HEK293T (cell line): ENCODE results near the gene USF2.
"Not testable (repeated sequence)": the region's sequence is repeated elsewhere in the genome, so short reads cannot be mapped to it uniquely, and the experiment has no call there.

ENCODE experiments used
- CTCF ChIA-PET: fragments of 350-600 bp; formaldehyde crosslinking; extraction: SDS; loops from one replicate; lab custom pipeline; 2021; ENCODE audit warnings: antibody characterized with exemption, inconsistent platforms; lab: Yijun Ruan, JAX
- POLR2A ChIA-PET: fragments of 350-600 bp; formaldehyde crosslinking; extraction: SDS; loops from one replicate; lab custom pipeline; 2020; ENCODE audit warnings: antibody characterized with exemption, inconsistent platforms; lab: Yijun Ruan, JAX
- DNase-seq: peaks from one replicate; pipeline ENCODE4 v3.0.0; 2012; ENCODE audit warnings: mixed read lengths; ENCODE audit errors: extremely low spot score
- ARNT ChIP-seq: fragments of 450-650 bp; IDR thresholded peaks from 2 replicates; pipeline ENCODE4 v1.6.1; 2017; ENCODE audit warnings: mild to moderate bottlenecking
- BHLHE40 ChIP-seq: fragments of 450-650 bp; IDR thresholded peaks from 2 replicates; pipeline ENCODE4 v1.6.1; 2016; ENCODE audit warnings: mild to moderate bottlenecking, moderate library complexity, borderline replicate concordance
- CTBP1 ChIP-seq: fragments of 450-650 bp; IDR thresholded peaks from 2 replicates; pipeline ENCODE4 v1.6.1; 2016; ENCODE audit warnings: borderline replicate concordance
- ELF4 ChIP-seq: fragments of 450-650 bp; IDR thresholded peaks from 2 replicates; pipeline ENCODE4 v1.6.1; 2017; ENCODE audit warnings: antibody characterized with exemption
- FOXA1 ChIP-seq: fragments of 450-650 bp; IDR thresholded peaks from 2 replicates; pipeline ENCODE4 v1.6.1; 2016; ENCODE audit warnings: mild to moderate bottlenecking
- FOXK2 ChIP-seq: fragments of 450-650 bp; IDR thresholded peaks from 2 replicates; pipeline ENCODE4 v1.6.1; 2016; ENCODE audit warnings: mild to moderate bottlenecking
- FOXM1 ChIP-seq: fragments of 450-650 bp; IDR thresholded peaks from 2 replicates; pipeline ENCODE4 v1.6.1; 2017; ENCODE audit warnings: mild to moderate bottlenecking, borderline replicate concordance
- HDGF ChIP-seq: fragments of 450-650 bp; IDR thresholded peaks from 2 replicates; pipeline ENCODE4 v1.6.1; 2017; ENCODE audit warnings: antibody characterized with exemption, borderline replicate concordance
- L3MBTL2 ChIP-seq: fragments of 450-650 bp; conservative IDR thresholded peaks from 2 replicates; pipeline ENCODE4 v1.6.1; 2016; ENCODE audit warnings: mild to moderate bottlenecking
- LEF1 ChIP-seq: fragments of 450-650 bp; IDR thresholded peaks from 2 replicates; pipeline ENCODE4 v1.6.1; 2017; ENCODE audit warnings: mild to moderate bottlenecking, borderline replicate concordance
- NFRKB ChIP-seq: fragments of 450-650 bp; IDR thresholded peaks from 2 replicates; pipeline ENCODE4 v1.6.1; 2016; ENCODE audit warnings: mild to moderate bottlenecking, moderate library complexity
- SP1 ChIP-seq: fragments of 450-650 bp; IDR thresholded peaks from 2 replicates; pipeline ENCODE4 v1.6.1; 2017
- SUZ12 ChIP-seq: fragments of 450-650 bp; IDR thresholded peaks from 2 replicates; pipeline ENCODE4 v1.6.1; 2016; ENCODE audit warnings: mild to moderate bottlenecking
- TARDBP ChIP-seq: fragments of 450-650 bp; IDR thresholded peaks from 2 replicates; pipeline ENCODE4 v1.6.1; 2016
- ZNF384 ChIP-seq: fragments of 450-650 bp; IDR thresholded peaks from 2 replicates; pipeline ENCODE4 v1.6.1; 2016
- TF ChIP-seq, protein P1 (sequence below): fragments of 450-650 bp; IDR thresholded peaks from 2 replicates; pipeline ENCODE4 v1.6.1; 2016

The USF2 gene

GRCh38 chr19:35229601-35230000 lies 39.2 kb upstream of the USF2 start:
- TF ChIP-seq FOXK2, result no peak
- TF ChIP-seq ELF4, result no peak
- no peak for TF ChIP-seq CTBP1
- no peak for TF ChIP-seq SUZ12
- no peak for TF ChIP-seq TARDBP
- TF ChIP-seq, protein P1, sequence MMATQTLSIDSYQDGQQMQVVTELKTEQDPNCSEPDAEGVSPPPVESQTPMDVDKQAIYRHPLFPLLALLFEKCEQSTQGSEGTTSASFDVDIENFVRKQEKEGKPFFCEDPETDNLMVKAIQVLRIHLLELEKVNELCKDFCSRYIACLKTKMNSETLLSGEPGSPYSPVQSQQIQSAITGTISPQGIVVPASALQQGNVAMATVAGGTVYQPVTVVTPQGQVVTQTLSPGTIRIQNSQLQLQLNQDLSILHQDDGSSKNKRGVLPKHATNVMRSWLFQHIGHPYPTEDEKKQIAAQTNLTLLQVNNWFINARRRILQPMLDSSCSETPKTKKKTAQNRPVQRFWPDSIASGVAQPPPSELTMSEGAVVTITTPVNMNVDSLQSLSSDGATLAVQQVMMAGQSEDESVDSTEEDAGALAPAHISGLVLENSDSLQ, result no peak
- no peak for TF ChIP-seq ZNF384
- TF ChIP-seq HDGF, result no peak
- TF ChIP-seq SP1, result no peak
- no peak for TF ChIP-seq LEF1
- no peak for TF ChIP-seq NFRKB
- TF ChIP-seq L3MBTL2, result no peak
- no peak for TF ChIP-seq BHLHE40
- TF ChIP-seq FOXM1, result no peak
- TF ChIP-seq ARNT, result no peak
- no peak for TF ChIP-seq FOXA1
- ChIA-PET CTCF (no interaction called here), POLR2A (no interaction called here)
- no peak for DNase-seq

- TF ChIP-seq LEF1 (no peak), FOXM1 (no peak), L3MBTL2 (no peak), SP1 (no peak), CTBP1 (no peak), ZNF384 (no peak), HDGF (no peak), BHLHE40 (no peak), TARDBP (no peak), ELF4 (no peak), ARNT (no peak), FOXK2 (no peak), NFRKB (no peak), SUZ12 (no peak), FOXA1 (no peak)
- TF ChIP-seq, protein P1, result no peak
- POLR2A ChIA-PET, result no interaction called here
- CTCF ChIA-PET, result no interaction called here
- no peak for DNase-seq
Measured at GRCh38 chr19:35231956-35232645, 36.7 kb upstream of the USF2 start.

- TF ChIP-seq ARNT, result no peak
- no peak for TF ChIP-seq LEF1
- TF ChIP-seq, protein P1, result no peak
- TF ChIP-seq ELF4, result no peak
- no peak for TF ChIP-seq FOXM1
- ChIA-PET CTCF (no interaction called here), POLR2A (no interaction called here)
- no peak for DNase-seq
Measured at GRCh38 chr19:35232912-35233311, 35.9 kb upstream of the USF2 start.

- DNase-seq, result no peak
- CTCF ChIA-PET, result no interaction called here
Measured at GRCh38 chr19:35236638-35237400, 31.9 kb upstream of the USF2 start.

GRCh38 chr19:35239597-35239996 lies 29.2 kb upstream of the USF2 start:
- CTCF ChIA-PET, DNase-seq, POLR2A ChIA-PET: not testable (repeated sequence)

More at GRCh38 chr19:35236638-35237400, 31.9 kb upstream of the USF2 start:
- POLR2A ChIA-PET, result no interaction called here
- no peak for TF ChIP-seq LEF1
- no peak for TF ChIP-seq FOXM1
- no peak for TF ChIP-seq FOXK2
- TF ChIP-seq ZNF384, result no peak
- TF ChIP-seq ELF4, result no peak
- no peak for TF ChIP-seq NFRKB
- TF ChIP-seq ARNT, result no peak
- TF ChIP-seq SUZ12, result no peak
- no peak for TF ChIP-seq HDGF
- TF ChIP-seq CTBP1, result no peak
- TF ChIP-seq, protein P1, result no peak
- TF ChIP-seq TARDBP, result no peak
- no peak for TF ChIP-seq FOXA1
- TF ChIP-seq BHLHE40, result no peak

DNA sequence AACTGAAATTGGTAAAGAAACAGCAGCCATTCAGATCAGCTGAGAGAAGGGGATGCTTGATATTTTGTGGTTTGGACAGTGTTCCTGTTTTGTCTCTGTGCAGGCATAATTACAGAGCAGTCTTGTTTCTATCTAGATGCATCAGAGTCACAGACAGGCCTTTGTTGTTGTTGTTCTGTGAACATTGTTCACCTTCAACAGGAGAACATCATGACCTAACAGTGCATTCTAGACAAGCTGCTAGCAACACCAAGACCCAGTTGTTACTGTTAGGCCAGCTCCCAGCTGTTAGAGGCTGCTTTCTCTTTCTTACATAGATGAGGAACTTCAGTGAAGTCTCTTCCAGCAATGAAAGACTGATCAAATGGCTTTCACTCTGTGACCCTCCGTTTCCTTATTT lies 28.4 kb upstream of the USF2 start:
- TF ChIP-seq ARNT (no peak), LEF1 (no peak), NFRKB (no peak), FOXK2 (no peak), ZNF384 (no peak)
- no peak for DNase-seq
- ChIA-PET POLR2A (no interaction called here), CTCF (no interaction called here)
